HG02759 (cell line): Measurements from ENCODE around the gene USP2.
A peak's percentile ranks its signal among the peaks of the same experiment; 100 is the strongest.

Experiments
- ATAC-seq: cut with Tn5 transposase; IDR thresholded peaks from one replicate; pipeline ENCODE4 v1.9.1; 2021; ENCODE audit warnings: mild to moderate bottlenecking, moderate library complexity; ENCODE audit not compliant: unreplicated experiment

Gene USP2

DNA sequence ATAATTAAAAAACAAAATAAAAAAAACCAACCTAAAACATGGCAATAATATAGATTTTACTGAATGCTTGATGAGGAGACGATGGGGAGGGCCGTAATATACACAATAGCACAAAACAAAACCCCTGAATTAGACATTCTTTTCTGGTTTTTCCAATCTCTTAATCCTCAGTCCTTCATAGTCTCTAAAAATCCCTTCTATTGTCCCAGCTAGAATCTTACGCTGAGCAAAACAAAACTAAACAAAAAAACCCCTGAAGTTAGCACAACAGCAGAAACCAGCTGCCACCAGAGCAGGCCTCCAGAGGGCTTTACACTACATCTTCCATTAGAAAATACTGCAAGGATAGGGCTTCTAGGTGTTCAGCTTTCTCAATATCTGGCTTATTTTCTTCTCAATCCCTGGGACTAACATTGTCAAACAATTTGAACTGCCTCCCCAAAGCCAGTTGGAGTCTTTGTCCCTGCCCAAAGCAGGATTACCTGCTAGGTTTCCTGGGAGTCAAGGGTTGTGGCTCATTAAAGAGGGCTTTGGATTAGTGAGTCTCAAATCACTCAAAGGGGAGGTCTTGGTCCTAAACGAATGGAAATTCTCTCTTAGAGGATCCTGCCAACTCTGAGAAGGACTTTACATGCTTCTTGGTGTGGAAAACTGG lies 49.3 kb downstream of the USP2 start:
- ATAC-seq, result no peak

DNA sequence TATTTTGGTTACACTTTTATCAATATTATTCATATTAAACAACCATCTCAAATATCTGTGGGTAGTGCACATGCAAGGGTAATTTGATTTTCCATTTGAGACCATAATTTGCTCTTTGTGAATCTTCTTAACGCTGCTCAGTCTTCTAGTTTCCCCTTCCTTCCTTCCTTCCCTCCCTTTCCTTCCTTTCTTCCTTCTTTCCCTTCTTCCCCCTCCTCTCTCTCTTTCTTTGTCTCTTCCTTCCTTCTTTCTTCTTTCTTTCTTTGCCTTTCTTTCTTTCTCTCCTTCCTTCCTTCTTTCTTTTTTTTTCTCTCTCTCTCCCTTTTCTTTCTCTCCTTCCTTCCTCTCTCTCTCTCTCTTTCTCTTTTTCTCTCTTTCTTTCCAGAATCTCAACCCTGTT lies 51.3 kb downstream of the USP2 start:
- no peak for ATAC-seq

DNA sequence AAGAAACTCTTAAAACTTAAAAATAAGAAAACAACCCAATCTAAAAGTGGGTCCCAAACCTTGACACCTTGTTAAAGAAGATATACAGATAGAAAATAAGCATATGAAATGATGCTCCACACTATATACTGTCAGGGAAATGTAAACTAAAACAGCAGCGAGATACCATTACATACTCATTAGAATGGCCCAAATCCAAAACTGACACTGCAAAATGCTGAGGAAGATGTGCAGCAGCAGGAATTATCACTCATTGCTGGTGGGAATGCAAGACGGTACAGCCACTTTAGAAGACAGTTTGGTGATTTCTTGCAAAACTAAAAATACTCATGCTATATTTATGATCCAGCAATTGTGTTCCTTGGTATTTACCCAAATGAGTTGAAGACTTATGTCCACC lies 52.2 kb downstream of the USP2 start:
- no peak for ATAC-seq

DNA sequence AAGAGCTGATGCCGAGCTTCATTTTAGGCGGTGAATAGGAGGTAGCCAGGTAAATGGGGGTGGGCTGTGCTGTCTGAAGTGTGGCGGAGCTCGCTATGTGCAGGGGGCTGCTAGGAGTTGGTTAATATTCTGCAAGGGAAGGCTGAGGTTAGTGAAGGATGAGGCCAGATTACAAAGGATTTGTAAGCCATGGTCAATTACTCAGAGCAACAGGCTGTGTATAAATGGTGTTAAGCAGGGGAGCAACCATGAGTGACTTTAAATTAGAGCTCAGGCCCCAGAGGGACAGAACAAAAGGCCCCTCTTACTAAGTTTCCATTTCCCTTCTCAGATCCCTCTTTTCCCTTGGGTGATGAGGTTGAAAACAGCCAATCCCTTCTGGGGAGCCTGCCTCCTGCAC lies 57.3 kb downstream of the USP2 start:
- ATAC-seq, result no peak

DNA sequence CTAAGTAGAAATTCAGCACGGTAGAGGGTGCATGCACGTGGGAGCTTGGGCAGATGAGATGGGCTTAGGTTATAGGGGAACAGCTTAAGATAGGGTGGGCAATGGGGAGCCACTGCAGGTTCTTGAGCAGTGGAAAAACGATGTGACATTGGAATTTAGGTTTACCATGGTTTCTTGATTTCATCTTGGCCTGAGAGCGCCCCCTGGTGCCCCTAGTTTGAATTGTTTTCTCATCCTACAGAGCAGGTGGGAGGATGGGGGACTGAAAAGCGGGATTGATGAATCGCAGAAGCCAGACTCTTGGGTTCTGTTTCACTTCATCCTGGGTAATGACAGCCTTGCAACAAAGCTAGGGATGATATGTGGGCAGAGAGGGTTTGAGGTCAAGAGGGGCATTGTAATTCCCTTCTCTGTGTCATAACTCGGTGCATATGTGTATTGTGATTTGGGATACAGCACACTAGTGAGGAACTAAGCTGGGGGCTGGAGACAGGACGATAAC lies 57.9 kb downstream of the USP2 start:
- no peak for ATAC-seq

DNA sequence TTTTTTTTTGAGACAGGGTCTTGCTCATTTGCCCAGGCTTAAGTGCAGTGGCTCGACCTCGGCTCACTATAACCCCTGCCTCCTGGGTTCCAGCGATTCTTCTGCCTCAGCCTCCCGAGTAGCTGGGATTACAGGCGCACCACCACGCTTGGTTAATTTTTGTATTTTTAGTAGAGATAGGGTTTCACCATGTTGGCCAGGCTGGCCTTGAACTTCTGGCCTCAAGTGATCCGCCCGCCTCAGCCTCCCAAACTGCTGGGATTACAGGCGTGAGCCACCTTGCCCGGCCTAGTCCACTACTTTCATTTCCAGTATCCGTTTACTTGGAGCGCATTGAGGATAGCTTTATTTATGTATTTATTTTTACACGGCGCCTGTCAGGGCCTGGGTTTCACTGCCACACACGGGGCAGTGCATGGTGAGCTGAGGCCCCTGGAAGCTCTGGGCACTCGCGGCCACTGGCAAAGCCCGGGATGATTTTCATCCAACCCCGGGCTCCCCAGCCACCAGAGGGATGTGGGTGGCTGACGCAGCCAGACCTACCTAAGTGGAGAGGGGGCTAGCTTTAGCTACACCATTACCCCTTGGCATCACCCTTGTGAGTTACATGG lies 58.5 kb downstream of the USP2 start:
- no peak for ATAC-seq

DNA sequence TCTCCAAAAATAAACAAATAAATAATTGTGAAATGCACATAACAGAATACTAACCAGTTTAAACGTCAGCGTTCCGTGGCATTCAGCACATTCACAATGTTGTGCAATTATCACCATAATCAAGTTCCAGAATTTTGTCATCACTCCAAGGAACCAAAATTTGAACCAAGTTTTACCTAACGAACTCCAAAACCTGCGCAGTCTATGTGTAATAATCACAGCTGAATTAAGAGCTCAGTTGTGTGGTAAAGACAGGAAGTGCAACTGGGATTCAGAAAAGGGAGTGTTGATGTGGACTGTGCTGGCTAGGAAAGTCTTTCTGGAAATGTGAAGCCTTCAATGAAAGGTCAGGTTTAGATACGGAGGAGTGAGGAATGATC lies 59.1 kb downstream of the USP2 start:
- ATAC-seq, result no peak

DNA sequence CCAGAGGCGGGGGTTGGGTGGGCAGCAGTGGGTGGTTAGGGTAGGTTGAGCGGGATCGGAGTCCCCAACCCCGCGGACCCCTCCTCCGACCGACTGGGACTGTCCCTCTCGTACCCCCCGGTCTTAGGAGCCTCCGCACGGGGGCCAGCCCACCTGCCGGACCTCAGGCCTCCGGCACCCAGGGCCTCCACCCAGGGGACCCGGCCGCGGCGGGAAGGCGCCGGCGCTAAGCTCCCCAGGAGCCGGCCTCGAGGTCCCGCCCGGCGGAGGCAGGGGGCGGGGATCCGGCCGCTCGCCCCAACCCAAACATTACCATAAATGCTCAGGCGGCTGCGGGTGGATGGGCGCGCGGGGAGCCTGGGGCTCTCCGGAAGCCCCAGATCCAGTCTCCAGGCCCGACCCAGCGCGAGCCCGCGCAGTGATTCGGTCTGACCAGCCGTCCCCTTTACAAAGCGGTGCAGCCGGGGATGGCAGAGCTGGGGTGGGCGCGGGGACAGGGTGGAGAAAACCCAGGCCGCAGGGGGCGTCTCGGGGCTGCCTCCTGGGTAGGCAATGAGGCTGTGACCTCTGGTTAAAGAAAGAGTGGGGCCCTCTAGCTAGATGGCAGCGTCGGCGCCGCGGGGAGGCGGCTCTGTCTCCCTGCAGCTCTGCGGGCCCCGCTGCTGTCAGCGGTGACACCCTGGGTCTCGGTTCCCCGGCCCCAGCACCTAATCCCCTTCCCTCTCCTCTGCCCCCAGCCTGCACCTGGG lies 60.5 kb downstream of the USP2 start:
- ATAC-seq, result peak; percentile 58

DNA sequence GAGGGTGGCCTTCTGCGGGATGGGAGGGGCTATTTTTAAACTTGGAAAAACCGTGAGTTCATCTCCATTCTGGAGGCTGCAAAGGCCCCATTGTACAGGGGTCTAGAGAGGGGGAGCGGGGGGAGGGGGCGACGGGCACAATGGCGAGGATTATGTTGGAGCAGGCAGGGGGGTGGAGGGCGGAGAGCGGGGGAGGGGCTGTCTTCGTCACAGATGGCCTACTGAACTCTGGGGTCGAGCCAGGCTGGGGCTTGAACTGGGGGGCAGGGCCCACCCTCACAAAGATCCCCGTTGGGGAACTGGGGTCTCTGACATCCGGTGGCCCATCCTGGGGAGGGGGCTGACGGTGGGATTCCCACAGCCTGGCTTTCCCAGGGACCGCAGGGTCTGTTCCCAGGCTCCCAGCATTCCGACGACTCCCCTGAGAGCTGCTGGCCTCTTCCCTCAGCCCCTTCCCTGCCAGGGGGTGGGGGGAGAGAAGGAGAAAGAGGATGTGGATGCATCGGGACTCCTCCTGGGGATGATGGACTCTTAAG lies 61.2 kb downstream of the USP2 start:
- ATAC-seq, result no peak

DNA sequence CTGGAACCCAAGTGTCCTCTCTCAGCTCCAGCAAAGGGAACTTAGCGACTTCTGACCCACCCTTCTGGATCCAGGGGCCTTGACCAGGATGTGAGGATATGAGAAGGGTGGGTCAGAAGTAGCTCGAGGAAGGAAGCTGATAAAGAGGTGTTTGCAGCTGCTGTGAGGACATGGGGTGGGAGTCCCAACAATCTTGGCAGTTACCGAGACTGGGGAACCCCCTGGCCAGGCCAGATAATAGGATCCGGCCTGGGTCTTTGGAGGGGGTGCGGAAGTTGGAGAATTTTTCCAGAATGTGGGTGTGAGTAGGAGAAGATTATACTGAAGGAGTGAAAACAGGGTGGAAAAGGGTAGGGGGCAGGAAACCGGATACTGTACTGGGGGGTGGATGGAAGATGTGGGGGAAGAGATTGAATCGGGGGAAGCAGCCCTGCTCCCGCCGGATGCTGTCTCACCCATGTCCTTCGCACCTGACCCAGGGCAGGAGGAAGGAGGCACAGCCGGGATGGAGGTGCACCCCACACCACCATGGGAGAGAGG lies 61.7 kb downstream of the USP2 start:
- ATAC-seq, result no peak

DNA sequence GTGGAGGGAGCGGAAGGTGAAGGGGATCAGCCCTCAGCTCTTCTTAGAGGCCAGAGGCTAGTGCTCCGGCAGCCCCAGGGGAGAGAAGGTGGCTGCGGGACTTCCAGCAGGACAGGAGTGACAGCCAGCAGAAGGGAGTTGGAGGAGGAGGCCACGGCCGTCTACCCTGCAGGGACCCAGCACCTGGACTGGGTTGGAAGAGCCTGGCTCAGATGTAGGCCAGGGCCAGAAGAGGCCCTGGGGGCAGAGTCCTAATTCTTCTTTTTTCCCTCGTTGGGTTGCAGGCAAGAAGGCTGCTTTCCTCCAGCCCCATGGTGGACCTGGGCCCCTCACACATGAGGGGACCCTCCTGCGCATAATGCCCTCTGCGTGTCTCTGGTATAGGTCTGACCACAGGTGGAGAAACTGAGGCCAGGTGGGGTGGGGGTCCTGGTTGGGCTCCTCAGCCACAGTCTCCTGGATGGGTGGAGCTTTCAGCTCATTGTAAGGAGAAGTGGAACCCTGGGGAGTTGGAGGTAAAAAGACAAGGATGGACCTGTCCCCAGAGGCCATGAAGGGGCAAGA lies 62.3 kb downstream of the USP2 start:
- ATAC-seq, result no peak

DNA sequence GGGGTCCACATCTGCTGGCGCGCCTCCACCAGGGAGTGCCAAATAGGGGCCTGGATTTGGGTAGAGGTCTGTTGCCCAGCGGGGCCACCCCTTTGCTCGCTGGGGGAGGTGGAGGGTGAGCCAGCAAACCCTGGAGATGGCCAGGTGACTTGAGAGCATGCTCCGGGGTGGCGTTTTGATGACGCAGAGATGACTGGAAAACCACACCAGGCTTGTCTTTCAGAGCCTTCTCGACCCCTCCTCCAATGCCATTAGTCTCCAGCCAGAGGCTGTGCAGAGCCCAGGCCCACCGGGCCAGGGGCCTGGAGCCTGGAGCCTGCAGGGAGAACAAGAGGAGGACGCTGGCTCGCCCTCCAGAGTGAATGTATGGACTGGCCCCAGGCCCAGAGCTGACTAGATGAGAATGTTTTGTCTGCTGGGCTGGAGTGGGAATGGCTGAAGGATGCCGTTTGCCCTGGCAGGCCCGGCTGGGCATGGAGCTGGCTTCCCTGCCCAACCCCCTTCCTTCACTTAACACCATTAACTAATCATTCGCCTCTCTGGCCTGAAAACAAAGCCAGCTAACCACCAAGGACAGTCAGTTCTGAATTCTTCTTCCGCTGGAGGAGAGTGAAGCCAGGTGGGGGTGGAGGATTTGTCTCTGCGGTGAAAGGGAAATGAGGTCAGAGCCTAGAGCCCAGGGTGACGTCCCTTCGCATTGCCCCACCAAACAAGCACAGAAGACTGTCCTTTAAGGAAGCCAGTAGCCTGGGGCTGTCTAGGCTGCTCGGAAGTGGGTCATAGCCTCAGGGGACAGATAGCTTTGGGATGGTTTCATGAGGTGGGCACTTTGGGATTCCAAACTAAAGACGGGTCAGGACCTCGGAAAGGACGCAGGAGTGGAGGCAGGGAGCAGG lies 63.0 kb downstream of the USP2 start:
- ATAC-seq, result no peak

DNA sequence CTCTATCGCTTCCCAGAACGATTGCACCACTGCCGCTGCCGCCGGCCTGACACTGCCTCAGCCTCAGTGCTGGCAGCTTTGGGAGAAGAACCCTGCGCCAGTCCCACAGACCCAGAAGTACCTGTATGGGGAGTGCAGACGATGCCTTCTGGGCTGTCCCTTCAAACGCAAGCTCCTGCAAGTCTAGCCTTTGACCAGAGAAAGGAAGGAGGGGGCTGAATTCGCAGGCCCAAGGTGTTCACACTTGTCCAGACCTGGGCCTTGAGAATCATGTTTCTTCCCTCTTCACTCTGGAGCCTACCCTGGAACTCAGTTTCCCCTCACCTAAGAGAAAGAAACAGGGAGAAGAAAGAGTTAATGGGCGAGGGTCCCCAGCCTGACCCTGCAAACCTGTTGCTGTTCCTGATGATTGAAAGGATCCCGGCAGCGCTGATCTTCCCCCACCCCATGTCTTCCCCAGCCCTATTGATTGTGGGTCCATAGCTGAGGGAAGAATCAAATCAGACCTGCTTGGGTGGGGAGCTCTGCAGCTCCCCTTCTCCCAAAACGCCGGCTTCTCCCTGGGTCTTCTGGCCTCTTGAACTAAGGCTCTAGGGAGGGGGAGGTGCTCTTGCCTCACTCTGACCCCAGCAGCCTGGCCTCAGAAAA lies 63.8 kb downstream of the USP2 start:
- no peak for ATAC-seq

DNA sequence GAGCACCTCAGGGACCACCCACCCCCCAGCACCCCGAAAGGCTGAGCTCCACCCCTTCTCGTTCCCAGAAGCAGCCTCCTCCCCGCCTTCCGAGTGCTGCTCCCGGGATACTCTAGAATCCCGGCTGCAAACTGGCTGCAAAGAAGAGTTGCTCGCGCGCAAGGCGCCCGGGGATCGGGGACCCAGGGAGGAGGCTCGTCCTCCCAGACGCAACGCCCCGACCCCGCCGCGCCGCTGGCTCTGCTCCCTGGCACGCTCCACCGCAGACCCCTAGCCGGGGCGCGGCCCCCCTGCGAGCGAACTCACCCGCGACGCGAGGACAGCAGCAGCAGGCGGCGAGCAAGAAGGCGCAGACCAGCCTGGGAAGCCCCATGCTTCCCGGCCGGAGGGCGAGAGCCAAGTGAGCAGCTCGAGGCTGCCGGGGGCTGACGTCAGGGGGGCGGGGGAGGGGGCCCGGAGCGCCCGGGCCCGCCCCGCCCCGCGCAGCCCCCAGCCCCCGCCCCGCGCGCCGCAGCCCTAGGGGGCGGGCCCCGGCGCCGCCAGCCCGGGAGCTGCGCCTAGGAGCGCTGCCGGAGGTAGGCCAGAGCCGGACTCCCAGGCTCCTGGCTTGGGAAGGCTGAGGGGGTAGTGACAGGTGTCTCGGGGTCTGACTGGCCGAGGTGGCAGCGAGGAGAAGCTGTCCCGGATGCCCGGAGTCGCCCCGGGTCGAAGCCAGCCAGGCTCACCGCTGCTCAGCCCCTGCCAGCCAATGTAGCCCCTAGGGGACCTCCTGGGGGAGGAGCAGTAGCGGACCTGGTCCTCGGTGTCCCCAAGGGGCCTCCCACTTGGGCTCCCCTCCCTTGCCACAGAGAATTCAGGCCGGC lies 64.5 kb downstream of the USP2 start, which contains the start of gene MCAM:
Gene MCAM, minus strand, starts transcription at position 402 of the 863 bp plus-strand sequence. Its CDS starts 29 bp downstream, at position 373.
- ATAC-seq, result no peak

DNA sequence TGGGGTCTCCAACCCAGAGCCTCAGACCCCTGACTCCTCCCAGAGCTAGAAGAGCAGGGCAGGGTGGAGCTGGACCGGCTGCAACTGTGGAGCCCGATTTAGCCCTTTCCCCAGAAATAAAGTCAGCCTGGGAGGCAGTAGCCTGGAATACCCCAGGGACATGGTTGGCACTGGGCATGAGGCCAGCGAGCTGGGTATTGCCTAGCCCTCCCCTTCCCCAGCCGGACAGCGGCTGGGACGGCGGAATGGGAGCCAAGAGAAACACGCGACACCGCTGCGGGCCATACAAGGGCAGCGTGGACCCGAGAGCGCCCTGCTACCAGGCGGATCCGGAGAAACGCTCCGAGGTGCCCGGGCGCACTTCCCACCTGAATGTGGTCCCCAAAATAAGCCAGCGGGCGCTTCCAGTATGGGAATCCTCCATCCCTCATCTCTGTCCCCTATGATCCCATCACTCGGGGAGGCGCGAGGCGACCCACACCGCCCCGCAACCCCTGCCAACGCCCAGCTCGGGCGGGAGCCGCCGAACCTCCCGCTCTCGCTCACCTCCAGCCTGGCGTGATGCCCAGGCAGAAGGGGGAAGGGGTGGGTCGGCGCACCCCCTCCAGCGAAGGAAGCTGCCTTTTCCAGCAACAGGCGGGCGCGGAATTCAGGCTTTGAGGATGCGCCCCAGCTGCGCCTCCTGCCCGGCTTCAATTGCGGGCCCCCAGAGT lies 65.3 kb downstream of the USP2 start:
- ATAC-seq, result no peak

DNA sequence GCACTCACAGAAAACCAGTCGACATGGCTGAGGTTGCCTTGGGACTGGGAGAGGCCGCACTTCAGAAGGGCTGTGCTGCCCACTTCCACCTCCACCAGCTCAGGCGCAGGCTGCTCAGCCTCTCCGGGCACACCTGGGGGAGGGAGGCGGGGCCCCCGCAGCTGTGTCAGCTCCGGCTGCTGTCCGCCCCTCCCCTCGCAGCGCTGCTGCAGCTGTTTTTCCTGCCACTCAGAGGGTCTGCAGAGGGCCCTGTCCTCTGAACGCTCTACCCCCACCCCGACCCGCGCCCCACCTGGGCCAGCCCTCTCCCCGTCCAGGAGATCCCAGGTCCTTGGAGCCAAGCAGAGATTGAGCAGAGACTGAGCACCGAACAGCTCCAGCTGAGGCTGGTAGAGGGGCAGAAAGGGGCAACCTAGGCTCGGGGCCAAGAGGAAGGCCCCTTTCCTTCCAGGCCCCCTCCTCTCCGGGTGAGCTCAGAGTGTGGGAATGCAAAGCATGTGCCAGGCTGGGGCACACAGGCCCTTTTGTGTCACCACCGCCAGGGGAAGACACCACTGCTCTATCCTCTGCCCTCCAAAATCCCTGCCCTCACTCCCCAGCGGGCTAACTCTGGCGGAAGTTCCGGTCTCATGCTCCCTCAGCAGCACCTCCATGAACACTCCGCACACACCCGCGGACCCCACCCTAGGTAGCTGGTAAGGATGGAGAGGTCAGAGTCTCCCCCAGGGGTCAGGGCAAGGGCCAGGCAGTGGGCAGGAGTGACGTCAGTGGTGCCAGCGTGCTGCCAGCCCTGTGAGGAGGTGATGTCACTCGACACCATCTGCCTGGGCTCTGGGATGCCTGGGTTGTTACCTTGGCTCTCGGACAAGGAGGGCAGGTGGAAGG lies 66.1 kb downstream of the USP2 start:
- peak; percentile 48 for ATAC-seq

DNA sequence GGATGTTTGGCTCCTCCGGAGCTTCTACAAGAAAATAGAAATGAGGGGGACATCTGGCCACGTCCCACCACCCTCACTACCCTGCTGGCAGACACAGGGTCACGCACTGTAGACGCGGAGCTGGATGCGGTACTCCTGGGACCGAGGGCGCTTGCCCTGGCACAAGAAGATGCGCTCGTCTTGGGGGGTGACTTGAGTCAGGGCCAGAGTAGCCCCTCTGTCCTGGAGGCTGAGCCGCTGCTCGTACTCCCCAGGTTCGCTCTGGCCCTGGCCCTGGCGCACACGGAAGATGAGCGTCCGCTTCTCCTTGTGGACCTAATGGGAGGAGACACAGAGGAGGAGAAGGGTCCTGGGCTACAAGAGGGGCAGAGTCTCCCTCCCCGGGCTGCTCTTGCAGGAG lies 66.8 kb downstream of the USP2 start:
- no peak for ATAC-seq
